Endothelial cell of umbilical vein (primary cell): ENCODE results near the gene PPFIBP2.

Experiments used
- CTCF ChIP-seq, 2 donors: IDR thresholded peaks; 1 replicate in 1 of 2; 2 replicates in 1 of 2; pipeline ENCODE4 v1.5.1; 2011; ENCODE audit warnings: low read length in 2 of 2, mild to moderate bottlenecking in 2 of 2, moderate library complexity in 2 of 2, control low read depth in 1 of 2, inconsistent platforms in 1 of 2, low read depth in 1 of 2; ENCODE audit not compliant: insufficient read depth in 1 of 2; ENCODE audit errors: extremely low read depth in 1 of 2
- EZH2 ChIP-seq: IDR thresholded peaks from 2 replicates; pipeline ENCODE4 v1.6.1; 2012; ENCODE audit warnings: borderline replicate concordance, low read depth, mild to moderate bottlenecking, moderate library complexity, low read length, inconsistent platforms; ENCODE audit not compliant: severe bottlenecking

DNA sequence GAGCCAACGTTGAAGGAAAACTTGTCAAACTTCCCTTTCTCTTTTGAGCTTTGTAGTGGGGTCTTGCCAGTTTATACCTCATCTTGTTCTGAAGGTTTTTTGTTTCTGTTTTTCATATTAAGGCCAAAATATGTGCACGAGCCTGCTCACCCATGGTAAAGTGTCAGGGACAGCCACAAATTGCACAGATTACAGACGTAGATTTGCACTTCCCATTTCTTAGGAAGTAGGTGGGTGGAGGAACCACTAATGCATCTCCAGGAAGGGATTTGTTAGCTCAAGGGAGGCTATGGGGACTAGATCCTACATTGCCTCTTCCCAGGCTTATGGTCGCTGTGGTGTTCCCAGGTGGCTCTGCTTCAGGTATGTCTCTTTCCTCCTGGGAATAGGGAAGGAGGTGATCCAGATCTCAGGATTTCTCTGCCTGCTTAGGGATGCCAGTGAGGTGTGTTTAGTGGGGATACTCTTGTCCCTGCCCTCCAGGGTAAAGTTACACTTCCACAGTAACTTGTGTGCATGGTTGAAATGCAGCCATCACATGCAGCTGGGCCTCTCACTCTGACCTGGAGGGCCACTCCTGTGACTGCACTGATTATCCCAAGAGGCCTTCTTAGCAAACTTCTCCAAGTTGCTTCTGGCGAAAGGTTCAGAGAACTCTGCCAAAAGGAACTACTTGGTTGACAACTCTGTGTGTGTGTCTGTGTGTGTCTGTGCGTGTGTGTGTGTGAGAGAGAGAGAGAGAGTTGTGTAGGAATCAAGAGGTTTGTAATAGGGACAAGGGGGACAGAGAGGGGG is 9.8 kb downstream of the PPFIBP2 start:
- no peak for TF ChIP-seq EZH2
- TF ChIP-seq CTCF (IDR thresholded peaks at IDR 0.05; ENCODE audit: extremely low read depth in 1 of 2, insufficient read depth in 1 of 2, low read depth in 1 of 2, low read length in 2 of 2): no peak
